Keratinocyte (primary cell): ENCODE data around the gene SLC38A1. TPM values are rescaled to one million over a fixed set of nuclear protein-coding genes. Genes with fewer than 3 reads are reported as not detected.

ENCODE experiments used
- DNase-seq: peaks from one replicate; pipeline ENCODE4 v3.0.0-alpha.2; 2011; ENCODE audit warnings: low read depth, missing footprints, low spot score
- FAIRE-seq: peaks from 2 replicates; lab custom pipeline; 2011; peaks lifted over from hg19 to GRCh38; lab: Jason Lieb, UNC
- H2AFZ ChIP-seq: 2 replicates; pipeline ENCODE4 v1.6.0; 2012; ENCODE audit warnings: low read length, control low read depth, inconsistent platforms; ENCODE audit not compliant: control insufficient read depth
- H3K27ac ChIP-seq: 2 replicates; pipeline ENCODE4 v1.5.1; 2011; ENCODE audit warnings: low read length; ENCODE audit not compliant: control insufficient read depth, insufficient read depth
- H3K27me3 ChIP-seq: 3 replicates; pipeline ENCODE4 v1.6.0; 2011; ENCODE audit warnings: low read length; ENCODE audit not compliant: control insufficient read depth, insufficient read depth; ENCODE audit errors: extremely low read depth
- H3K36me3 ChIP-seq, 2 experiments: 2 replicates in 1 of 2; 3 replicates in 1 of 2; pipeline ENCODE4 v1.5.1; 2011; ENCODE audit warnings: low read length in 2 of 2, mild to moderate bottlenecking in 1 of 2; ENCODE audit not compliant: control insufficient read depth in 2 of 2, insufficient read depth in 2 of 2; ENCODE audit errors: extremely low read depth in 1 of 2
- H3K4me1 ChIP-seq: 3 replicates; pipeline ENCODE4 v1.5.1; 2011; ENCODE audit warnings: low read length; ENCODE audit not compliant: control insufficient read depth, insufficient read depth; ENCODE audit errors: extremely low read depth
- H3K4me2 ChIP-seq: 3 replicates; pipeline ENCODE4 v1.6.0; 2011; ENCODE audit warnings: low read depth, low read length; ENCODE audit not compliant: control insufficient read depth, insufficient read depth; ENCODE audit errors: extremely low read depth
- H3K4me3 ChIP-seq, 3 experiments: fragments of 200-600 bp in 1 of 3; sonication (generic) in 1 of 3; 2 replicates in 2 of 3; 3 replicates in 1 of 3; pipeline ENCODE4 v1.5.1; 2011 to 2016; ENCODE audit warnings: low read length in 3 of 3, mild to moderate bottlenecking in 3 of 3, control low read depth in 2 of 3, inconsistent platforms in 1 of 3, low read depth in 1 of 3, mixed read lengths in 1 of 3, mixed run types in 1 of 3, moderate library complexity in 1 of 3; ENCODE audit not compliant: control insufficient read depth in 2 of 3, insufficient read depth in 2 of 3; ENCODE audit errors: extremely low read depth in 1 of 3
- H3K79me2 ChIP-seq: 2 replicates; pipeline ENCODE4 v1.6.0; 2012; ENCODE audit warnings: low read length; ENCODE audit not compliant: control insufficient read depth, insufficient read depth
- H3K9ac ChIP-seq: 3 replicates; pipeline ENCODE4 v1.6.0; 2011; ENCODE audit warnings: low read length; ENCODE audit not compliant: control insufficient read depth, insufficient read depth; ENCODE audit errors: extremely low read depth
- H3K9me1 ChIP-seq: 3 replicates; pipeline ENCODE4 v1.6.0; 2011; ENCODE audit warnings: low read length; ENCODE audit not compliant: control insufficient read depth, insufficient read depth; ENCODE audit errors: extremely low read depth
- H3K9me3 ChIP-seq: 2 replicates; pipeline ENCODE4 v1.5.1; 2012; ENCODE audit warnings: low read depth, low read length; ENCODE audit not compliant: control insufficient read depth
- H4K20me1 ChIP-seq: 3 replicates; pipeline ENCODE4 v1.6.0; 2011; ENCODE audit warnings: low read length; ENCODE audit not compliant: control insufficient read depth, insufficient read depth; ENCODE audit errors: extremely low read depth
- CTCF ChIP-seq, 3 experiments: IDR thresholded peaks in 1 of 3; conservative IDR thresholded peaks in 1 of 3; optimal IDR thresholded peaks in 1 of 3; 2 replicates in 2 of 3; 3 replicates in 1 of 3; pipeline versions ENCODE3 to v1.5.1; 2011; ENCODE audit warnings: low read length in 3 of 3, mild to moderate bottlenecking in 3 of 3, moderate library complexity in 2 of 3, control low read depth in 1 of 3, inconsistent platforms in 1 of 3; ENCODE audit not compliant: insufficient read depth in 2 of 3; ENCODE audit errors: extremely low read depth in 1 of 3
- EZH2 ChIP-seq: IDR thresholded peaks from one replicate; pipeline ENCODE4 v1.6.1; 2012; ENCODE audit warnings: inconsistent platforms, mild to moderate bottlenecking, low read length, moderate library complexity
- dilution Hi-C: fragments of 300-500 bp; cut with MboI; formaldehyde crosslinking; loops from one replicate; pipeline ENCODE4 v1.7.0; 2020; ENCODE audit warnings: low sequenced_read_pairs; ENCODE audit not compliant: extremely low pct_ligation_motif_present
- polyA plus RNA-seq, 5 experiments: library from polyadenylated mRNA; depleted of rRNA in 3 of 5; stranded (reverse) in 3 of 5; stranded (forward) in 1 of 5; unstranded in 1 of 5; fragments of >200 nt; gene quantifications; 1 replicate in 1 of 5; 2 replicates in 3 of 5; 3 replicates in 1 of 5; pipeline versions ENCODE4 v1.2.1 to v1.2.3, GENCODE V29; 2011 to 2012; ENCODE audit warnings: missing spikeins in 2 of 5, low read depth in 1 of 5, low replicate concordance in 1 of 5

The SLC38A1 gene
- polyA plus RNA-seq, 1 donor (not counting 4 experiments of a cell fraction or from before 2014, with no cell fraction given) = 134 TPM

GRCh38 chr12:46135750-46136149 is 133.1 kb downstream of the SLC38A1 start:
- H3K36me3 ChIP-seq = no peaks in the 10 kb centered on the region
- DNase-seq = no peak
- no peaks in the 10 kb centered on the region for H4K20me1 ChIP-seq
- H3K9me1 ChIP-seq = no peaks in the 10 kb centered on the region
- no peak overlapping the region for H3K4me3 ChIP-seq
- H3K9ac ChIP-seq = no peak overlapping the region
- no peaks in the 10 kb centered on the region for H3K27me3 ChIP-seq
- no peaks in the 10 kb centered on the region for H3K79me2 ChIP-seq
- dilution Hi-C loops = no loop called here
- H3K4me2 ChIP-seq = no peak overlapping the region
- no peak for FAIRE-seq
- H3K4me1 ChIP-seq = no peaks in the 10 kb centered on the region
- no peak overlapping the region for H2AFZ ChIP-seq
- TF ChIP-seq EZH2 (no peak), CTCF (optimal IDR thresholded peaks at IDR 0.05 in 1 of 3, IDR thresholded peaks at IDR 0.05 in 1 of 3, conservative IDR thresholded peaks at IDR 0.05 in 1 of 3; ENCODE audit: extremely low read depth in 1 of 3, insufficient read depth in 2 of 3, low read length in 3 of 3) (no peak)
- H3K9me3 ChIP-seq = no peaks in the 10 kb centered on the region
- no peak overlapping the region for H3K27ac ChIP-seq

GRCh38 chr12:46134852-46135251 is 134.0 kb downstream of the SLC38A1 start:
- H3K9me1 ChIP-seq = no peaks in the 10 kb centered on the region
- H3K9me3 ChIP-seq = no peaks in the 10 kb centered on the region
- no peak overlapping the region for H3K4me2 ChIP-seq
- no peak overlapping the region for H3K27ac ChIP-seq
- H3K36me3 ChIP-seq = no peaks in the 10 kb centered on the region
- dilution Hi-C loops = no loop called here
- no peaks in the 10 kb centered on the region for H3K79me2 ChIP-seq
- H3K4me3 ChIP-seq = no peak overlapping the region
- no peaks in the 10 kb centered on the region for H3K27me3 ChIP-seq
- DNase-seq (no peak), FAIRE-seq (no peak)
- H3K4me1 ChIP-seq = no peaks in the 10 kb centered on the region
- no peak for TF ChIP-seq EZH2
- TF ChIP-seq CTCF (optimal IDR thresholded peaks at IDR 0.05 in 1 of 3, IDR thresholded peaks at IDR 0.05 in 1 of 3, conservative IDR thresholded peaks at IDR 0.05 in 1 of 3; ENCODE audit: extremely low read depth in 1 of 3, insufficient read depth in 2 of 3, low read length in 3 of 3) = no peak
- no peaks in the 10 kb centered on the region for H4K20me1 ChIP-seq
- H2AFZ ChIP-seq = no peak overlapping the region
- H3K9ac ChIP-seq = no peak overlapping the region
